B cell (primary cell): ENCODE data around the gene KCNH8. TPM values are rescaled to one million over a fixed set of nuclear protein-coding genes. Genes with fewer than 3 reads are reported as not detected.

Experiments used
- ATAC-seq: fragments of 200-7000 bp; cut with Tn5 transposase; one replicate; pipeline ENCODE4 v1.10.0; 2021; ENCODE audit warnings: low read depth, mild to moderate bottlenecking, moderate number of reproducible peaks, moderate library complexity
- CTCF ChIA-PET: fragments of 350-600 bp; sonication (Branson Sonifier 250); formaldehyde crosslinking; loops from one replicate; lab custom pipeline; 2021; ENCODE audit warnings: antibody characterized with exemption, inconsistent platforms; lab: Charles Lee
- POLR2A ChIA-PET: fragments of 350-600 bp; sonication (Branson Sonifier 250); formaldehyde crosslinking; loops from one replicate; lab custom pipeline; 2021; ENCODE audit warnings: antibody characterized with exemption; lab: Charles Lee
- DNase-seq: peaks from one replicate; pipeline ENCODE4 v3.0.0; 2013
- H2AFZ ChIP-seq: 2 replicates; pipeline ENCODE4 v1.6.1; 2012; ENCODE audit warnings: mild to moderate bottlenecking, low read depth, low read length; ENCODE audit not compliant: insufficient read depth, poor library complexity, severe bottlenecking
- H3K27ac ChIP-seq, 2 donors: 1 replicate in 1 of 2; 2 replicates in 1 of 2; pipeline ENCODE4 v1.5.1; 2012 to 2013; ENCODE audit warnings: low read length in 2 of 2, mild to moderate bottlenecking in 2 of 2, moderate library complexity in 1 of 2
- H3K27me3 ChIP-seq, 4 experiments: fragments of 200-600 bp in 1 of 4; sonication (generic) in 1 of 4; replicated peaks in 1 of 4; 1 replicate in 2 of 4; 2 replicates in 2 of 4; pipeline versions ENCODE4 v1.6.1 to v1.7.0; 2013 to 2016; ENCODE audit warnings: low read length in 3 of 4, mild to moderate bottlenecking in 2 of 4, mixed read lengths in 1 of 4, moderate library complexity in 1 of 4; ENCODE audit not compliant: insufficient read depth in 4 of 4, control insufficient read depth in 3 of 4; ENCODE audit errors: control extremely low read depth in 1 of 4
- H3K36me3 ChIP-seq, 2 experiments: replicated peaks in 1 of 2; 1 replicate in 1 of 2; 2 replicates in 1 of 2; pipeline versions ENCODE4 v1.6.1 to v1.7.1; 2013; ENCODE audit warnings: low read length in 1 of 2; ENCODE audit not compliant: insufficient read depth in 2 of 2, control insufficient read depth in 1 of 2; ENCODE audit errors: control extremely low read depth in 1 of 2, extremely low read depth in 1 of 2
- H3K4me1 ChIP-seq, 2 donors: fragments of 200-600 bp in 1 of 2; sonication (generic) in 1 of 2; 1 replicate in 1 of 2; 2 replicates in 1 of 2; pipeline versions ENCODE4 v1.5.1 to v1.6.1; 2013 to 2017; ENCODE audit warnings: low read length in 2 of 2; ENCODE audit not compliant: control insufficient read depth in 2 of 2, insufficient read depth in 2 of 2
- H3K4me2 ChIP-seq: replicated peaks from 2 replicates; pipeline ENCODE3; 2012; ENCODE audit warnings: mild to moderate bottlenecking, low read depth, low read length; ENCODE audit not compliant: poor library complexity, severe bottlenecking
- H3K4me3 ChIP-seq, 5 experiments: fragments of 200-600 bp in 1 of 5; sonication (generic) in 1 of 5; 1 replicate in 3 of 5; 2 replicates in 2 of 5; pipeline versions ENCODE4 v1.5.1 to v1.7.0; 2011 to 2016; ENCODE audit warnings: low read length in 4 of 5, mild to moderate bottlenecking in 4 of 5, low read depth in 2 of 5, control low read depth in 1 of 5, moderate library complexity in 1 of 5; ENCODE audit not compliant: insufficient read depth in 1 of 5; ENCODE audit errors: control extremely low read depth in 1 of 5, extremely low read depth in 1 of 5
- H3K79me2 ChIP-seq: fragments of 200-600 bp; sonication (generic); one replicate; pipeline ENCODE4 v1.6.0; 2016; ENCODE audit warnings: low read length; ENCODE audit not compliant: control insufficient read depth, insufficient read depth
- H3K9ac ChIP-seq: fragments of 200-600 bp; sonication (generic); 2 replicates; pipeline ENCODE4 v1.6.1; 2017; ENCODE audit warnings: mild to moderate bottlenecking, low read length, moderate library complexity
- H3K9me3 ChIP-seq, 3 donors: one replicate each; pipeline versions ENCODE4 v1.6.1 to v1.7.1; 2013; ENCODE audit warnings: low read length in 2 of 3; ENCODE audit not compliant: control insufficient read depth in 2 of 3, insufficient read depth in 1 of 3; ENCODE audit errors: control extremely low read depth in 1 of 3
- H4K20me1 ChIP-seq: 2 replicates; pipeline ENCODE4 v1.6.0; 2012; ENCODE audit warnings: mild to moderate bottlenecking, low read length; ENCODE audit not compliant: insufficient read depth, control insufficient read depth, poor library complexity, severe bottlenecking
- H3K27ac Mint-ChIP-seq: one replicate; pipeline ENCODE4 v1.8.0; 2021; ENCODE audit warnings: mixed read lengths
- H3K27me3 Mint-ChIP-seq: one replicate; pipeline ENCODE4 v1.8.0; 2021; ENCODE audit warnings: mixed read lengths
- H3K4me1 Mint-ChIP-seq: one replicate; pipeline ENCODE4 v1.8.0; 2021; ENCODE audit warnings: mixed read lengths
- H3K4me3 Mint-ChIP-seq: one replicate; pipeline ENCODE4 v1.8.0; 2021; ENCODE audit warnings: mixed read lengths
- H3K9me3 Mint-ChIP-seq: one replicate; pipeline ENCODE4 v1.8.0; 2022; ENCODE audit warnings: mixed read lengths; ENCODE audit not compliant: insufficient read depth
- CTCF ChIP-seq: fragments of 200-600 bp; IDR thresholded peaks from one replicate; pipeline ENCODE4 v1.8.0; 2022; ENCODE audit warnings: antibody characterized with exemption, mild to moderate bottlenecking
- EZH2 ChIP-seq: IDR thresholded peaks from 2 replicates; pipeline ENCODE4 v1.6.1; 2012; ENCODE audit warnings: borderline replicate concordance, low read depth, mild to moderate bottlenecking, moderate library complexity, low read length; ENCODE audit not compliant: insufficient read depth, poor library complexity, severe bottlenecking
- WGBS: methylation state at CpG from one replicate; pipeline ENCODE4 v1.1.5; 2013; ENCODE audit warnings: missing lambda C conversion rate; ENCODE audit not compliant: insufficient coverage; 5-methylcytosine and 5-hydroxymethylcytosine counted together
- intact Hi-C: fragments of 100-400 bp; cut with micrococcal nuclease; formaldehyde crosslinking; loops from one replicate; pipeline ENCODE4 v1.10.0; 2022
- polyA plus RNA-seq: library from polyadenylated mRNA; depleted of rRNA; stranded (reverse); fragments of >200 nt; gene quantifications from 2 replicates; pipeline ENCODE4 v1.2.3, GENCODE V29; 2012
- total RNA-seq, 2 donors: library from RNA; stranded (reverse); fragments of 120-200 nt in 1 of 2; gene quantifications; 1 replicate in 1 of 2; 2 replicates in 1 of 2; pipeline versions ENCODE4 v1.2.3 to v1.2.4, GENCODE V29; 2013 to 2022

The KCNH8 gene
- total and polyA plus RNA-seq, 2 donors (not counting 1 experiment from before 2014, with no cell fraction given) = 4.0 to 12.7 TPM

DNA sequence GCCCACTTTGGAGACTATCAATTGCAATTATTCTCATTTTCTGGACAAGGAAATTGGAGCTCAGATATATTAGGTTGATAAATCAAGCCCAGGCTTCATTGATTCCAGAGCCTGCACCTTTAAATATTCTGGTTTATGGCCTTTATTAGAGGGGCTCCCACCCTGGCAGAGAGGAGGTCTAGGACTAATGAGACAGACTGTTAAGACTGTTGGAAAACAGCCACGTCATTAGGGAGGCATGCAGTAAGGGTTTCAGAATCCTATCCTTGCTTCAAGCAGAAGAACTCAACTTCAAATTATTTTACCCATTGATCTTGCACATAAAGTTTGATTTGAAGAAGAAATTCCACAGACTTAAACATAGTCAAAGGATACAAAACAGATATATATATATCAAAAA is 33.8 kb upstream of the KCNH8 start:
- Histone ChIP-seq H4K20me1 (no peaks in the 10 kb centered on the region), H3K4me2 (no peak overlapping the region), H3K4me1 (no peaks in the 10 kb centered on the region), H3K36me3 (no peaks in the 10 kb centered on the region), H3K4me3 (no peak overlapping the region), H3K27me3 (peaks cover 0 to 14% (median 0%) of the 10 kb centered on the region in 4 experiments), H3K9ac (no peak overlapping the region), H3K79me2 (no peaks in the 10 kb centered on the region), H3K27ac (no peak overlapping the region), H2AFZ (no peak overlapping the region), H3K9me3 (peaks cover 0 to 9% (median 0%) of the 10 kb centered on the region in 3 donors)
- ChIA-PET CTCF (no interaction called here), POLR2A (no interaction called here)
- WGBS = no CpG with 5 or more reads among the region's 1 CpG
- ATAC-seq (no peak), DNase-seq (no peak)
- H3K4me1 Mint-ChIP-seq = no peaks in the 10 kb centered on the region
- H3K27ac Mint-ChIP-seq = no peak overlapping the region
- intact Hi-C loops = no loop called here
- H3K4me3 Mint-ChIP-seq = no peak overlapping the region
- no peak for TF ChIP-seq CTCF
- no peak for TF ChIP-seq EZH2
- H3K9me3 Mint-ChIP-seq = no peaks in the 10 kb centered on the region
- H3K27me3 Mint-ChIP-seq = peaks cover 27% of the 10 kb centered on the region

GRCh38 chr3:19116239-19116638 is 32.1 kb upstream of the KCNH8 start:
- POLR2A ChIA-PET = no interaction called here
- Histone ChIP-seq H3K4me1 (no peaks in the 10 kb centered on the region), H4K20me1 (no peaks in the 10 kb centered on the region), H3K9me3 (peaks cover 0 to 9% (median 0%) of the 10 kb centered on the region in 3 donors), H3K9ac (no peak overlapping the region), H2AFZ (no peak overlapping the region), H3K4me3 (no peak overlapping the region), H3K36me3 (no peaks in the 10 kb centered on the region), H3K27me3 (peaks cover 0 to 14% (median 0%) of the 10 kb centered on the region in 4 experiments), H3K27ac (no peak overlapping the region), H3K4me2 (no peak overlapping the region), H3K79me2 (no peaks in the 10 kb centered on the region)
- 100% methylated on average over 1 of the region's 2 CpGs for WGBS
- CTCF ChIA-PET = interaction anchor here (1.3 kb wide), 1 partner anchor 751 kb away, joined by 6 read pairs; no protein-coding TSS in a partner anchor
- ATAC-seq (no peak), DNase-seq (no peak)
- H3K9me3 Mint-ChIP-seq = no peaks in the 10 kb centered on the region
- H3K4me3 Mint-ChIP-seq = no peak overlapping the region
- intact Hi-C loops = no loop called here
- no peaks in the 10 kb centered on the region for H3K4me1 Mint-ChIP-seq
- H3K27me3 Mint-ChIP-seq = peaks cover 34% of the 10 kb centered on the region
- no peak for TF ChIP-seq EZH2
- H3K27ac Mint-ChIP-seq = no peak overlapping the region
